Loucy (cell line): ENCODE results near the gene OR13C5.

Experiments used
- H2AFZ ChIP-seq: fragments of 200-600 bp; sonication (generic); 2 replicates; pipeline ENCODE4 v1.6.0; 2016; ENCODE audit warnings: antibody characterized with exemption, mild to moderate bottlenecking, low read length, moderate library complexity
- H3F3A ChIP-seq: fragments of 200-600 bp; 2 replicates; pipeline ENCODE4 v1.6.0; 2016; ENCODE audit warnings: antibody characterized with exemption, low read depth, mild to moderate bottlenecking
- H3K27me3 ChIP-seq: fragments of 200-600 bp; sonication (generic); 2 replicates; pipeline ENCODE4 v1.6.1; 2014; ENCODE audit warnings: low read length, mild to moderate bottlenecking; ENCODE audit not compliant: insufficient read depth, poor library complexity, severe bottlenecking
- H3K36me3 ChIP-seq: fragments of 200-600 bp; sonication (generic); 2 replicates; pipeline ENCODE4 v1.6.1; 2016; ENCODE audit warnings: low read length; ENCODE audit not compliant: insufficient read depth
- H3K4me1 ChIP-seq: fragments of 200-600 bp; sonication (generic); 2 replicates; pipeline ENCODE4 v1.5.1; 2014; ENCODE audit warnings: low read length, mild to moderate bottlenecking; ENCODE audit not compliant: insufficient read depth, poor library complexity, severe bottlenecking
- H3K4me2 ChIP-seq: fragments of 200-600 bp; sonication (generic); 2 replicates; pipeline ENCODE4 v1.6.0; 2014; ENCODE audit warnings: antibody characterized with exemption, low read length, low read depth, mild to moderate bottlenecking; ENCODE audit not compliant: poor library complexity, severe bottlenecking
- H3K4me3 ChIP-seq: fragments of 200-600 bp; sonication (generic); 2 replicates; pipeline ENCODE4 v1.5.1; 2014; ENCODE audit warnings: low read length, mild to moderate bottlenecking, mixed read lengths; ENCODE audit not compliant: poor library complexity, severe bottlenecking
- H3K79me2 ChIP-seq: fragments of 200-600 bp; sonication (generic); 2 replicates; pipeline ENCODE4 v1.6.1; 2014; ENCODE audit warnings: low read length; ENCODE audit not compliant: insufficient read depth
- H3K9ac ChIP-seq: fragments of 200-600 bp; sonication (generic); 2 replicates; pipeline ENCODE4 v1.6.0; 2014; ENCODE audit warnings: mild to moderate bottlenecking, low read depth, low read length, moderate library complexity; ENCODE audit not compliant: poor library complexity, severe bottlenecking
- H3K9me2 ChIP-seq: fragments of 200-600 bp; sonication (generic); replicated peaks from 2 replicates; pipeline ENCODE4 v1.6.1; 2016; ENCODE audit warnings: low read depth, low read length, mixed read lengths
- H3K9me3 ChIP-seq: fragments of 200-600 bp; sonication (generic); 2 replicates; pipeline ENCODE4 v1.6.1; 2014; ENCODE audit warnings: mild to moderate bottlenecking, antibody characterized with exemption, low read length, low read depth; ENCODE audit not compliant: insufficient read depth
- H4K20me1 ChIP-seq: fragments of 200-600 bp; sonication (generic); 2 replicates; pipeline ENCODE4 v1.6.0; 2014; ENCODE audit warnings: antibody characterized with exemption, low read length, mild to moderate bottlenecking; ENCODE audit not compliant: insufficient read depth, poor library complexity, severe bottlenecking
- EZH2phosphoT487 ChIP-seq: fragments of 200-600 bp; IDR thresholded peaks from 2 replicates; pipeline ENCODE4 v1.6.1; 2018; ENCODE audit warnings: antibody characterized with exemption, mild to moderate bottlenecking, moderate library complexity, borderline replicate concordance
- TF ChIP-seq, protein P1 (sequence below): fragments of 200-600 bp; sonication (generic); conservative IDR thresholded peaks from 2 replicates; pipeline ENCODE4 v1.5.1; 2014; ENCODE audit warnings: mild to moderate bottlenecking, antibody characterized with exemption, low read length

Gene OR13C5

DNA sequence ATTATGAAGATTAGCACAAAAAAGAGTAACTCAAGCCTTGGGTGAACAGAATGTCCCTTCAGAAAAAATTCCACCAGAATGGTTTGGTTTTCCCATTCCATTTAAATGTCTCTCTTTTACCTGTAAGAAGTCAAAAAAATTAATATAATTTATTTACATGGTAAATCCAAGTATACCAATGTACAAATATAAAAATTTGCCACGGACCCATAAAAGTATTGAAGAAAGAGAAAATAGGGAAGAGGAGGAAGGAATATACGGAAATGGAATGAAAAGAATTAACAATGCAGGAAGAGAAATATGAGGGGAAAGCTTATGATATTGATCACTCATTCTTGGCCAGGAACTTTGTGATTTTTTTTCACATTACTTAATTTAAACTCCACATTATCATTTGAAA, 18.9 kb upstream of the OR13C5 start, which contains the start of gene OR13C9:
TSS of gene OR13C9 (minus strand) at position 101 of the 400 bp plus-strand sequence. CDS start at position 101, 0 bp downstream.
- Histone ChIP-seq H3K9me2 (no peaks in the 10 kb centered on the region), H3K4me2 (no peak within 1 kb of the TSS), H3K27me3 (no peaks in the 10 kb centered on the region), H2AFZ (no peak within 1 kb of the TSS), H4K20me1 (no peaks in the 10 kb centered on the region), H3K79me2 (no peaks in the 10 kb centered on the region), H3K4me1 (no peaks in the 10 kb centered on the region), H3K9me3 (no peaks in the 10 kb centered on the region), H3K9ac (no peak within 1 kb of the TSS), H3F3A (no peaks in the 10 kb centered on the region), H3K36me3 (no peaks in the 10 kb centered on the region), H3K4me3 (no peak within 1 kb of the TSS)
- TF ChIP-seq, protein P1, sequence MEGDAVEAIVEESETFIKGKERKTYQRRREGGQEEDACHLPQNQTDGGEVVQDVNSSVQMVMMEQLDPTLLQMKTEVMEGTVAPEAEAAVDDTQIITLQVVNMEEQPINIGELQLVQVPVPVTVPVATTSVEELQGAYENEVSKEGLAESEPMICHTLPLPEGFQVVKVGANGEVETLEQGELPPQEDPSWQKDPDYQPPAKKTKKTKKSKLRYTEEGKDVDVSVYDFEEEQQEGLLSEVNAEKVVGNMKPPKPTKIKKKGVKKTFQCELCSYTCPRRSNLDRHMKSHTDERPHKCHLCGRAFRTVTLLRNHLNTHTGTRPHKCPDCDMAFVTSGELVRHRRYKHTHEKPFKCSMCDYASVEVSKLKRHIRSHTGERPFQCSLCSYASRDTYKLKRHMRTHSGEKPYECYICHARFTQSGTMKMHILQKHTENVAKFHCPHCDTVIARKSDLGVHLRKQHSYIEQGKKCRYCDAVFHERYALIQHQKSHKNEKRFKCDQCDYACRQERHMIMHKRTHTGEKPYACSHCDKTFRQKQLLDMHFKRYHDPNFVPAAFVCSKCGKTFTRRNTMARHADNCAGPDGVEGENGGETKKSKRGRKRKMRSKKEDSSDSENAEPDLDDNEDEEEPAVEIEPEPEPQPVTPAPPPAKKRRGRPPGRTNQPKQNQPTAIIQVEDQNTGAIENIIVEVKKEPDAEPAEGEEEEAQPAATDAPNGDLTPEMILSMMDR = no peak
- TF ChIP-seq EZH2phosphoT487 = no peak

DNA sequence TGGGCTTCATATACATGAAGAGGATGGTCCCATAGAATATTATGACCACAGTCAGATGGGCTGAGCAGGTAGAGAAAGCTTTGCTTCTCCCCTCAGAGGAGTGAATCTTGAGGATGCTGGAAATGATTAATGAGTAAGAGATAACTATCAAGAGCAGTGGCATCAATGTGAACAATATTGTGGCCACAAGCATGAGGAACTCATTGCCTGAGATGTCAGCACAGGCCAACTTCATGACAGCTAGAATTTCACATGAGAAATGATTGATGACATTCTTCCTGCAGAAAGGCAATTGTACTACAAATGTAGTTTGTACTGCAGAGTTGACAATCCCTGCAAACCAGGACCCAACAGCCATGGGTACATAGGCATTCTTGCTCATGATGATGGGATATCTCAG, 18.2 kb upstream of the OR13C5 start:
- no peaks in the 10 kb centered on the region for H3K36me3 ChIP-seq
- no peaks in the 10 kb centered on the region for H3F3A ChIP-seq
- H4K20me1 ChIP-seq = no peaks in the 10 kb centered on the region
- H3K27me3 ChIP-seq = no peaks in the 10 kb centered on the region
- no peak overlapping the region for H3K4me2 ChIP-seq
- no peaks in the 10 kb centered on the region for H3K4me1 ChIP-seq
- H2AFZ ChIP-seq = no peak overlapping the region
- TF ChIP-seq, protein P1 = no peak
- no peak for TF ChIP-seq EZH2phosphoT487
- H3K4me3 ChIP-seq = no peak overlapping the region
- H3K9me2 ChIP-seq = no peaks in the 10 kb centered on the region
- H3K9me3 ChIP-seq = no peaks in the 10 kb centered on the region
- H3K79me2 ChIP-seq = no peaks in the 10 kb centered on the region
- H3K9ac ChIP-seq = no peak overlapping the region

DNA sequence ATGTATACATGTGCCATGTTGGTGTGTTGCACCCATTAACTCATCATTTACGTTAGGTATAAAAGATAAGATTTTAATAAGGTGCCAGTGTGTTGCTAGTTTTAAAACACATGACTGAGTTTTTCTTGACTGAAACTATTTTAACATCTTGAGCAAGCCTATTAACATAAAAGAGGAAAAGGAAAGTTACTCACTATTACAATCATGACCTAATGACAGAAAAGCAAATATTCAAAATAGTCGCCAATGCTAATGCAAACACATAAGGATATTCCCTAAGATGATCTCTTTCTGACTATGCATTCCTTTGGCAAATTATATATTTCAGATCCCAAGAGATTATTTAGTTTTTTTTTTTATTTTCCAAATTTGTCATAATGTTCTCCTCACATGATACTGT, 12.0 kb upstream of the OR13C5 start:
- H3K9me3 ChIP-seq = no peaks in the 10 kb centered on the region
- no peaks in the 10 kb centered on the region for H3K36me3 ChIP-seq
- no peak overlapping the region for H3K4me3 ChIP-seq
- H3K27me3 ChIP-seq = no peaks in the 10 kb centered on the region
- no peak for TF ChIP-seq EZH2phosphoT487
- TF ChIP-seq, protein P1 = no peak
- no peaks in the 10 kb centered on the region for H3F3A ChIP-seq
- no peak overlapping the region for H2AFZ ChIP-seq
- H4K20me1 ChIP-seq = no peaks in the 10 kb centered on the region
- H3K9me2 ChIP-seq = no peaks in the 10 kb centered on the region
- no peaks in the 10 kb centered on the region for H3K4me1 ChIP-seq
- H3K9ac ChIP-seq = no peak overlapping the region
- no peak overlapping the region for H3K4me2 ChIP-seq
- H3K79me2 ChIP-seq = no peaks in the 10 kb centered on the region
